Measurements from ENCODE around the gene GSN. TPM values are rescaled to one million over a fixed set of nuclear protein-coding genes. Genes with fewer than 3 reads are reported as not detected.
A peak's percentile ranks its signal among the peaks of the same experiment; 100 is the strongest.

Gene GSN
- polyA plus RNA-seq, 3 donors: 67.4 to 187 (median 95.8) TPM

GRCh38 chr9:121309833-121310425 is 42.0 kb downstream of the GSN start:
- Histone ChIP-seq H3K27me3 (ENCODE audit: control insufficient read depth in 2 of 2, insufficient read depth in 2 of 2, low read length in 2 of 2) (no peaks in the 10 kb centered on the region), H3K9ac (ENCODE audit: insufficient read depth, low read length, poor library complexity, severe bottlenecking) (no peak overlapping the region), H3K79me2 (ENCODE audit: insufficient read depth, low read length) (no peaks in the 10 kb centered on the region), H3K27ac (ENCODE audit: low read depth in 1 of 2, low read length in 2 of 2) (no peak overlapping the region), H4K20me1 (ENCODE audit: insufficient read depth, low read length) (no peaks in the 10 kb centered on the region), H3K9me3 (replicated peaks in 1 of 2; ENCODE audit: control insufficient read depth in 1 of 2, insufficient read depth in 1 of 2, low read length in 2 of 2) (no peaks in the 10 kb centered on the region), H2AFZ (ENCODE audit: insufficient read depth, low read depth, low read length, poor library complexity, severe bottlenecking) (no peak overlapping the region), H3K4me3 (replicated peaks in 1 of 3; ENCODE audit: low read depth in 2 of 3, low read length in 3 of 3) (no peak overlapping the region), H3K4me1 (ENCODE audit: control insufficient read depth in 1 of 2, insufficient read depth in 2 of 2, low read length in 2 of 2) (no peaks in the 10 kb centered on the region), H3K4me2 (replicated peaks; ENCODE audit: extremely low read depth, low read length, poor library complexity, severe bottlenecking) (no peak overlapping the region), H3K36me3 (replicated peaks in 1 of 2; ENCODE audit: control insufficient read depth in 1 of 2, insufficient read depth in 2 of 2, low read length in 2 of 2) (peaks cover 65 to 93% of the 10 kb centered on the region in 2 donors)
- H3K4me3 Mint-ChIP-seq: no peak overlapping the region
- DNase-seq: no peak
- peak overlapping the region in 1 of 7 donors; percentile 4 for H3K27ac Mint-ChIP-seq
- H3K36me3 Mint-ChIP-seq: peaks cover 70 to 78% of the 10 kb centered on the region in 2 donors
- WGBS (ENCODE audit: insufficient coverage): 100% methylated on average over 4 of the region's 7 CpGs
- no peaks in the 10 kb centered on the region for H3K4me1 Mint-ChIP-seq
- no peak for TF ChIP-seq CTCF (IDR thresholded peaks at IDR 0.05)
- intact Hi-C loops (cut with micrococcal nuclease): no loop called here
- H3K9me3 Mint-ChIP-seq: no peaks in the 10 kb centered on the region
- peaks cover 0 to 1% (median 0%) of the 10 kb centered on the region in 3 donors for H3K27me3 Mint-ChIP-seq (ENCODE audit: low read depth in 3 of 3)

DNA sequence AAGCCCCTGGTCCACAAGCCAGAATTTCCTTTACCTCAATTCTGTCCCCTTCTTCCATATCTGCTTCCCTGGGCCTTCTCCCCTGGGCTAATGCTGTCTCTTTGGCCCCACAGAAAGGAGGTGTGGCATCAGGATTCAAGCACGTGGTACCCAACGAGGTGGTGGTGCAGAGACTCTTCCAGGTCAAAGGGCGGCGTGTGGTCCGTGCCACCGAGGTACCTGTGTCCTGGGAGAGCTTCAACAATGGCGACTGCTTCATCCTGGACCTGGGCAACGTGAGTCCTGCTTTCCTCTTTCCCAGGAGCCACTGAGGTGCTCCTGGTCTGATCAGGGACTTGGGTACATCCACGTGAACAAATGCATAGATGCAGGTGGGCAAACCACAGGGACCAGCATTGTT is 42.6 kb downstream of the GSN start:
- WGBS (ENCODE audit: insufficient coverage): 94% methylated on average over 9 of the region's 9 CpGs
- Histone ChIP-seq H3K79me2 (ENCODE audit: insufficient read depth, low read length) (no peaks in the 10 kb centered on the region), H4K20me1 (ENCODE audit: insufficient read depth, low read length) (no peaks in the 10 kb centered on the region), H3K9ac (ENCODE audit: insufficient read depth, low read length, poor library complexity, severe bottlenecking) (no peak overlapping the region), H3K4me2 (replicated peaks; ENCODE audit: extremely low read depth, low read length, poor library complexity, severe bottlenecking) (no peak overlapping the region), H3K9me3 (replicated peaks in 1 of 2; ENCODE audit: control insufficient read depth in 1 of 2, insufficient read depth in 1 of 2, low read length in 2 of 2) (no peaks in the 10 kb centered on the region), H3K4me3 (replicated peaks in 1 of 3; ENCODE audit: low read depth in 2 of 3, low read length in 3 of 3) (no peak overlapping the region), H3K36me3 (replicated peaks in 1 of 2; ENCODE audit: control insufficient read depth in 1 of 2, insufficient read depth in 2 of 2, low read length in 2 of 2) (peaks cover 62 to 92% of the 10 kb centered on the region in 2 donors), H3K27me3 (ENCODE audit: control insufficient read depth in 2 of 2, insufficient read depth in 2 of 2, low read length in 2 of 2) (no peaks in the 10 kb centered on the region), H3K4me1 (ENCODE audit: control insufficient read depth in 1 of 2, insufficient read depth in 2 of 2, low read length in 2 of 2) (no peaks in the 10 kb centered on the region), H3K27ac (ENCODE audit: low read depth in 1 of 2, low read length in 2 of 2) (no peak overlapping the region), H2AFZ (ENCODE audit: insufficient read depth, low read depth, low read length, poor library complexity, severe bottlenecking) (no peak overlapping the region)
- Mint-ChIP-seq H3K4me1 (no peaks in the 10 kb centered on the region), H3K27me3 (ENCODE audit: low read depth in 3 of 3) (peaks cover 0 to 1% (median 0%) of the 10 kb centered on the region in 3 donors), H3K27ac (peak overlapping the region in 1 of 7 donors; percentile 77), H3K36me3 (peaks cover 73 to 79% of the 10 kb centered on the region in 2 donors), H3K4me3 (no peak overlapping the region), H3K9me3 (no peaks in the 10 kb centered on the region)
- DNase-seq: no peak
- intact Hi-C loops (cut with micrococcal nuclease): no loop called here
- no peak for TF ChIP-seq CTCF (IDR thresholded peaks at IDR 0.05)

All from CD14-positive monocyte (primary cell).